GM18861 (cell line): ENCODE data around the gene IAH1.
"Not testable (repeated sequence)": the region's sequence is repeated elsewhere in the genome, so short reads cannot be mapped to it uniquely, and the experiment has no call there.

Experiments used
- ATAC-seq: cut with Tn5 transposase; IDR thresholded peaks from one replicate; pipeline ENCODE4 v1.9.1; 2021; ENCODE audit not compliant: unreplicated experiment

Gene IAH1

GRCh38 chr2:9472511-9472910 lies 1.8 kb upstream of the IAH1 start:
- no peak for ATAC-seq

DNA sequence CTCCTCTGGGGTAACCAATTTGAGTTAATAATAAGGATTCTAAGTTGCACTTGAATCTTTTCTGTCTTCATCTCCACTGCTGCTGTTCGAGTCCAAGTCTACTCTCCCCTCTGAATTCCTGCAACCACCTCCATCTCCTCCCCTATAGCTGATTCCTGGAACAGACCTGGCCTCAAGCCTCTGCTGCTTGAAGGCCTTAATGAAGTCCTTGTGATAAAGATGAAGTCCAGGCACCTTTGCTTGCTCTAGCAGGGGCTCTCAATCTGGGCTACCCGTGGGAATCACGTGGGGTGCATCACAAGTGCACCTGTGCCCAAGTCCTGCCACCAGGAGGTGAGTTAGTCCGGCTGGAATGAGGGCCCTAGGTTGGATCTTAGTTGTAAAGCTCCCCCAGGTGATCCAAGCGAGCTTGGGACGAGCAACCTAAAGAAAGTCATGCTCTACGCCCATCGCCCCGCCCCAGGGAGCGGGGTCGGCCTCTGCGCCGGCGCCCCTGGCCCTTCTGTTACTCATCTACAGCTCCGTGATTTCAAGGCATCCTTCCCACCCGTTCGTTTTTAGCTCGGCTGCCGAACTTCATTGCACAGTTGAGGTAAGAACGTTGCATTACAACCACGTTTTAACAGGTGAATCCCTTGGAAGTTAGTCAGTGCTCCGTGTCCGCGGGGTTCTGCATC lies 905 bp upstream of the IAH1 start:
- ATAC-seq, result no peak

- ATAC-seq, result no peak
Measured at GRCh38 chr2:9473985-9474360, 378 bp upstream of the IAH1 start.

DNA sequence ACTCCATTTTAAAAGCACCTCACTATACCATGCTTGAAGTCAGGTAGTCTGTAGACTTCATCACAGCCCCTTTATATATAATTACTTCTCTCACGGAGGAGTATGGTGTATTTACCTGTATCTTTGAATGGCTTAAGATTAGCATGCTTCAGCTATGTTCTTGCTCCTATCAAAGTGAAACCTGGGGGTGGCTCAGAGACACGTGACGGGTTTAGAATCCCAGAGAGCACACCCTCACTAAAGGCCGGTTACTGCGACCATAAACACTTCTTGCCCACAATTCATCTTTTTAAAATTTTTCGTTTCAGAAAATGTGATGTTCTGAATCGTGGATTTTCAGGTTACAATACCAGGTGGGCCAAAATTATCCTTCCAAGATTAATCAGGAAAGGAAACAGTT lies 3.6 kb downstream of the IAH1 start:
- no peak for ATAC-seq

- ATAC-seq, result no peak
Measured at GRCh38 chr2:9478526-9478925, 4.2 kb downstream of the IAH1 start.

GRCh38 chr2:9480157-9480556 lies 5.8 kb downstream of the IAH1 start:
- no peak for ATAC-seq

GRCh38 chr2:9483107-9483506 lies 8.8 kb downstream of the IAH1 start:
- ATAC-seq, result no peak

- ATAC-seq, result no peak
Measured at GRCh38 chr2:9484533-9484932, 10.2 kb downstream of the IAH1 start.

DNA sequence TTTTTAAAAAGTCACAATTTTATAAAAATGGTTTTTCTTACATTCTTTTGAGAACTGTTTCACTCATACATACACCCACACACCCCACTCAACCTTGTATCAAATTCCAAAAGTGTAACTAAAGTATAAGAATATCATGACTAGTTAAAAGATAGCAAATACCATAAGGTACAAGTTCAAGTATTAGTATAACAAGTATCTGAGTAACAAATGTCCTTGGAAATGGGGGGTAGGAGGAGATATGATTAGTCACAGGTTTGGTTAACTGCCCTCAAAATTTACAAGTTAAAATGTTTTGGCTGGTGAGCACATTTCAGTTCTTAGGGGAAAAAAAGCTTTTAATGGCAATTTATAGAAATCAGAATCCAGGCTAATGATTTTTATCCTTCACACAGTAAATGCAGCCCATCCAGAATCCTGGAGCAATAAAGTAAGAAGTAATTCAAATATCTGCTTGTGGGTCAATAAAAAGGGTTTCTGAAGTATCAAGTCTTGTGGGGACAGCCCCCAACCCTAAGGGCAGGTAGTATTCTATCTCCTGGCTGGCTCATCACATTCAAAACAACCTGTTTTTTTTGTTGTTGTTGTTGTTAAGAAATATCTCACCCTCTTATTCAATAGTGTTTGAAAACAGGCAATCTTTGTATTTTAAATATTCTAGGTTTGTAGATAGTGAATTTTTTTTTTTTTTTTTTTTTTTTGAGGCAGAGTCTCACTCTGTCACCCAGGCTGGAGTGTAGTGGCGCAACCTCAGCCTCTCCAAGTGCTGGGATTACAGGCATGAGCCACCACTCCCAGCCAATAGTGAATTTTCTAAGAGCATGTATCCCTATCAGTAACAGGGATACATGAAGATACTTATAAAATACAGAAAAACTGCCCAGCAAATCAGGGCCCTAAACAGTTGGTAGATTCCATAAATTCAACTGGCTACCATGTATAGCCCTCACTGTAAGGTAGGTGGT lies 14.5 kb downstream of the IAH1 start:
- no peak for ATAC-seq

DNA sequence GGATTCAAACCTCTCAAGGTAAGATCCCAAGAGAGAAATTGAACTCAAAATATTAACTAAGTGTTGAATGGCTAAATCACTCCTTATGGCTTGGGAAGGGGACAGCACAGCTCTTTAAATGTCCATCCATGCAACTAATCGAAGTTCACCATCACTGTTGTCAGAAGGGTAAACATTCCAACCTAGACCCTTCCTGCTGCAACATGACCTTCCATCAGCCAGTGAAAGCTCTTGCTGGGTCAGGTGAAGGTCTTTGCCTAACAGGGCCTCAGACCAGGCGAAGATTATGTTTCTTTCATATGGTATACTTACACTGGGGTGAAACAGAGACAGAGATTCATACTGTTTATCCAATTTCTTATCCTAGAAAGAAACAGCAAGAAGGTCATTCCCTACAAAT lies 16.4 kb downstream of the IAH1 start:
- no peak for ATAC-seq

- ATAC-seq, result no peak
Measured at GRCh38 chr2:9492927-9493326, 18.6 kb downstream of the IAH1 start.

GRCh38 chr2:9493478-9493877 lies 19.1 kb downstream of the IAH1 start:
- ATAC-seq, result no peak

DNA sequence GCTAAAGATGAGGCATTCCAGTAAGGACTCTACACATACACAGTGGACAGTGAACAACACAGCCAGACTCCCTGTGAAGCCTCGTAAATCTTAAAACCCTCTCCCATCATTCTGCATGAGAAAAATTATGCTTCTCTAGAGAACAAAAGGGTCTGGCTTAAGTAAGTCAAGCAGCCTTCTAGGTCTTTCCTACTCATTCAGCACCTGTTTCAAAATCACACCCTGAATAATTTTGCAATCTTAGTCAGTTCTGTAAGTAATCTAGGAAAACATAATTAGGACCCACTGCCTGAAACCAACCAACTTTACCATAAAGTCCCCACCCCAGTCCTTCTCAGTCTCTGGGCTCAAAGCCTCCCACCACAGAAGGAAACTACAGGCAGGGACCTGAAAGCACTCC lies 19.7 kb downstream of the IAH1 start:
- ATAC-seq, result no peak

DNA sequence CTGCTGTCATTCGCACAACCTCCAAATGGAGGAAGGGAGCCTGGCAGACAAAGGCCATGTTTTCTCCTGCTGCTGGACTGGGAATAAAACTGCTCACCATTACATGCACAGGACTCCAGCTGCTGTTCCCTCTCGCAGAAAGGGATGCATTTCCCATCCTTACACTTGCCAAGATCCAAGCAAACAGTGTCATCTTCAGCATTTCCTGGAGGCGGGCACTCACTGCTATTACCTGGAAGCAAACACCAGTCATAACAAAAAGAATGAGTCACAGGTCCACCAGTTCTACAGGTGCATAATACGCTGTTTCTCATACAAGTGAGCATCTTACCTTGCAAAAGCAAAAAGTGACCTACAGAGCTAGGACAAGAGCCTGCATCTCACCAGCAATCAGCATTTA lies 22.7 kb downstream of the IAH1 start:
- ATAC-seq, result no peak

DNA sequence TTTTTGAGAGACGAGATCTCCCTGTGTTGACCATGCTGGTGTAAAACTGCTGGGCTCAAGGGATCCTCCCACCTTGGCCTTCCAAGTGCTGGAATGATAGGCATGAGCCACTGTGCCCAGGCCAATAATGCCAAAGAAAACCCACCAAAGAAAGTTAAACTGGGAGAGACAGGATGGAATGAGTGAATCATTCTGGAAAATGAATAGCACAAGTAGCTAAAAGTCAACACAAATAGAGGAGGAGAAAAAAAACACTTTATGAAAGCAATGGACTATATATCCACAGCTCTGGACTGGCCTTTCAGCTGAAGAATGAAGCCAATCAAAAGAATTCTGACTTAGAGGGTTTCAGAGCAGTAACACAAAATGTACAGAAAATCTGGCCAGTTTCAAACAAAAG lies 23.9 kb downstream of the IAH1 start:
- no peak for ATAC-seq

DNA sequence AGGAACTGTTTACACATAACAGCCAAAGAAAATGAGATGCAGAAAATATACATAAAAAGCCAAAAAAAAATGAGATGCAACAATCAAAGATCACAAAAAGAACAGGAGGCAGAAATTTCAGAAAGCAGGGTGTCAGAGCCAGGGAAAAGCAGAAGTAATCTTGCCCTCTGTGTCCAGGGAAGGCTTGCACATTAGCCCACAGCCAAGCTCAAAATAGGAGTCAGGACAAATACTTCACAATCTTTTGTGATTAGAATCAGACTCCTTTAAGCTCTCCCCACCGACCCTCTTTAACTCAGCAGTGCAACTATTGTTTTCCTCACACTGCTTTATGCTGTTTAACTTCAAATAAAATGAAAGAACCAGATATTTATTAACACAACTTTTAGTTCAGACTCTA lies 34.6 kb downstream of the IAH1 start:
- ATAC-seq, result no peak

- ATAC-seq, result not testable (repeated sequence)
Measured at GRCh38 chr2:9513946-9514345, 39.6 kb downstream of the IAH1 start.

- ATAC-seq, result no peak
Measured at GRCh38 chr2:9517118-9517782, 42.9 kb downstream of the IAH1 start.

DNA sequence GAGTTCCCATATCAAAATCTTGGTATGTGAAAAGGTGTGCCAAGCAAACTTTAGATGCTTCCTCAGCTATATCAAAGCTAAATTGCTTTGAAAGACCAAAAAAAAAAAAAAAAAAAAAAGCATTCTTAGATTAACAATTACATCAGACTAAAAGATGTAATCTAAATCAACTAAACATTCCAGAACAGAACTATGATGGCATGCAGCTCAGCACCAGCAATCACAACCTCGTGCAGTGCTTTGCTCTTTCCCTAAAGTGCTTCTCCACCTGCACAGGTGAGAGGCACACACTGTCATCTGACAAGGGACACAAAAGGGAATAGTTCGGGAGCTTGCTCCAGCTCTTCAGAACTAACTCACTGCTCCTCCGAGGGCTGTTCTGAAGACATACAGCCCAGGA lies 43.8 kb downstream of the IAH1 start:
- no peak for ATAC-seq

GRCh38 chr2:9518780-9519179 lies 44.4 kb downstream of the IAH1 start:
- no peak for ATAC-seq

DNA sequence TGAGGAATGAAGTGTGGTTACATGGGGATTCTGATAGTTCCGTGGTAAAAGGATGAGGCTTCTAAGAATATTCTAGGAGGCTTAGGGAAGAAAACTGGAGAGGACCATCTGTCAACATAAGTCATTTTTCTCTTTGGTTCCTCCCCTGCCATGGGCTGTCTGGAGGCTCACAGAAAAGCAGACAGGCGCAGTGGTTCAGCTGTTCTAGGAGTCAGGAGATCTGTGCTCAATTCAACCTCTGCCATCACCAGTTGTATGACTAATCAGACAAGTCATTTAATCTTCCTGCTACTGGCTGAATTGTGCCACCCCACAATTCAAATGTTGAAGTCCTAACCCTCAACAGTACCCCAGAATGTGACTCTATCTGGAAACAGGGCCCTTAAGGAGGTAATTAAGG lies 44.9 kb downstream of the IAH1 start:
- no peak for ATAC-seq

GRCh38 chr2:9524291-9524690 lies 49.9 kb downstream of the IAH1 start:
- no peak for ATAC-seq
